SK-N-SH (cell line): ENCODE results near the gene WIPI1. TPM values are rescaled to one million over a fixed set of nuclear protein-coding genes. Genes with fewer than 3 reads are reported as not detected.

Source experiments
- CTCF ChIA-PET: fragments of 300-600, 350-600 bp; formaldehyde crosslinking; extraction: SDS; loops from one replicate; lab custom pipeline; 2021; lab: Yijun Ruan, JAX
- POLR2A ChIA-PET: fragments of 350-600 bp; sonication (Branson Sonifier 250); formaldehyde crosslinking; extraction: SDS; loops from one replicate; lab custom pipeline; 2020; ENCODE audit warnings: antibody characterized with exemption, inconsistent platforms; lab: Yijun Ruan, JAX
- DNase-seq: peaks from one replicate; pipeline ENCODE4 v3.0.0; 2012
- H2AFZ ChIP-seq: fragments of 200-600 bp; sonication (generic); 2 replicates; pipeline ENCODE4 v1.8.1; 2016; ENCODE audit warnings: antibody characterized with exemption, mild to moderate bottlenecking, low read depth
- H3F3A ChIP-seq: fragments of 200-600 bp; sonication (generic); replicated peaks from 2 replicates; pipeline ENCODE3; 2016; ENCODE audit warnings: antibody characterized with exemption, mild to moderate bottlenecking; ENCODE audit not compliant: insufficient read depth
- H3K27ac ChIP-seq, 2 experiments: fragments of 200-500 bp in 1 of 2; fragments of 200-600 bp in 1 of 2; sonication (Bioruptor generic) in 1 of 2; sonication (generic), shearing (Covaris generic) in 1 of 2; 2 replicates each; pipeline versions ENCODE4 v1.5.1 to v1.6.1; 2014 to 2016; ENCODE audit warnings: low read depth in 2 of 2, inconsistent platforms in 1 of 2, low read length in 1 of 2, mild to moderate bottlenecking in 1 of 2, mixed read lengths in 1 of 2
- H3K27me3 ChIP-seq: fragments of 200-600 bp; sonication (generic), shearing (Covaris generic); 2 replicates; pipeline ENCODE4 v1.6.1; 2016; ENCODE audit warnings: mixed run types; ENCODE audit not compliant: insufficient read depth
- H3K36me3 ChIP-seq, 2 experiments: fragments of 200-500 bp in 1 of 2; fragments of 200-600 bp in 1 of 2; sonication (Bioruptor generic) in 1 of 2; sonication (generic) in 1 of 2; replicated peaks in 1 of 2; 2 replicates each; pipeline versions ENCODE3 to v1.5.1; 2014 to 2016; ENCODE audit warnings: low read length in 1 of 2, mild to moderate bottlenecking in 1 of 2; ENCODE audit not compliant: insufficient read depth in 2 of 2, control insufficient read depth in 1 of 2
- H3K4me1 ChIP-seq, 2 experiments: fragments of 200-500 bp in 1 of 2; fragments of 200-600 bp in 1 of 2; sonication (Bioruptor generic) in 1 of 2; sonication (generic), shearing (Covaris generic) in 1 of 2; 2 replicates each; pipeline versions ENCODE4 v1.5.1 to v1.6.1; 2014 to 2016; ENCODE audit warnings: low read depth in 1 of 2, low read length in 1 of 2, mixed run types in 1 of 2; ENCODE audit not compliant: insufficient read depth in 2 of 2, control insufficient read depth in 1 of 2
- H3K4me2 ChIP-seq: fragments of 200-600 bp; sonication (generic), shearing (Covaris generic); 2 replicates; pipeline ENCODE4 v1.6.1; 2017; ENCODE audit warnings: mixed run types
- H3K4me3 ChIP-seq, 2 experiments: fragments of 200-500 bp in 1 of 2; fragments of 200-600 bp in 1 of 2; sonication (Bioruptor generic) in 1 of 2; sonication (generic), shearing (Covaris generic) in 1 of 2; 2 replicates each; pipeline versions ENCODE4 v1.5.1 to v1.8.1; 2014 to 2016; ENCODE audit warnings: low read depth in 2 of 2, inconsistent platforms in 1 of 2, low read length in 1 of 2, mild to moderate bottlenecking in 1 of 2, mixed read lengths in 1 of 2, moderate library complexity in 1 of 2
- H3K79me2 ChIP-seq: fragments of 200-600 bp; sonication (generic); 2 replicates; pipeline ENCODE4 v1.8.1; 2017; ENCODE audit warnings: mild to moderate bottlenecking; ENCODE audit not compliant: insufficient read depth
- H3K9ac ChIP-seq: fragments of 200-600 bp; sonication (generic); 2 replicates; pipeline ENCODE4 v1.6.1; 2017; ENCODE audit warnings: mixed run types
- H3K9me2 ChIP-seq: fragments of 200-600 bp; sonication (generic); 2 replicates; pipeline ENCODE4 v1.6.1; 2017; ENCODE audit warnings: mixed run types
- H3K9me3 ChIP-seq: fragments of 200-600 bp; sonication (generic); 2 replicates; pipeline ENCODE4 v1.6.1; 2017; ENCODE audit warnings: mixed run types, mild to moderate bottlenecking, moderate library complexity
- H4K20me1 ChIP-seq: fragments of 200-600 bp; sonication (generic); 2 replicates; pipeline ENCODE4 v1.6.1; 2017; ENCODE audit warnings: mild to moderate bottlenecking, mixed run types; ENCODE audit not compliant: insufficient read depth
- CHD2 ChIP-seq: fragments of 150-350 bp; IDR thresholded peaks from 2 replicates; pipeline ENCODE4 v1.6.1; 2018; ENCODE audit warnings: low read length; ENCODE audit not compliant: partially characterized antibody
- ELF1 ChIP-seq: IDR thresholded peaks from 2 replicates; pipeline ENCODE4 v1.4.0; 2012
- FOXJ3 ChIP-seq: sonication (generic); formaldehyde crosslinking; IDR thresholded peaks from 2 replicates; pipeline ENCODE4 v1.5.1; 2020; ENCODE audit warnings: mild to moderate bottlenecking, missing genetic modification reagents
- NRF1 ChIP-seq: IDR thresholded peaks from 2 replicates; pipeline ENCODE4 v1.6.1; 2012; ENCODE audit warnings: low read depth, mild to moderate bottlenecking, low read length
- RAD21 ChIP-seq: IDR thresholded peaks from 2 replicates; pipeline ENCODE4 v1.6.1; 2012; ENCODE audit warnings: mild to moderate bottlenecking, low read length
- RCOR1 ChIP-seq: fragments of 150-350 bp; IDR thresholded peaks from 2 replicates; pipeline ENCODE4 v1.6.1; 2017; ENCODE audit warnings: antibody characterized with exemption, low read length
- SMC3 ChIP-seq: IDR thresholded peaks from 2 replicates; pipeline ENCODE4 v1.6.1; 2012; ENCODE audit warnings: low read depth, low read length, improper control_type of control experiment
- ZBTB33 ChIP-seq: IDR thresholded peaks from 2 replicates; pipeline ENCODE4 v1.4.0; 2012; ENCODE audit warnings: low read depth, borderline replicate concordance
- WGBS: methylation state at CpG from one replicate; pipeline ENCODE4 v1.1.6; 2017; ENCODE audit warnings: low lambda C conversion rate; 5-methylcytosine and 5-hydroxymethylcytosine counted together
- polyA plus RNA-seq, 3 experiments: library from polyadenylated mRNA; depleted of rRNA; stranded (reverse); fragments of >200 nt; gene quantifications; 2 replicates each; pipeline ENCODE4 v1.2.3, GENCODE V29; 2012
- TF ChIP-seq, protein P1 (sequence below): fragments of 200-600 bp; sonication (generic); IDR thresholded peaks from 2 replicates; pipeline ENCODE4 v1.6.1; 2017; ENCODE audit warnings: antibody characterized with exemption, mild to moderate bottlenecking, moderate library complexity

Gene WIPI1
- polyA plus RNA-seq, 1 of the 3 experiments (the other 2 are of a cell fraction) = 52.7 TPM

GRCh38 chr17:68462381-68463210, 5.3 kb upstream of the WIPI1 start:
- H4K20me1 ChIP-seq = no peaks in the 10 kb centered on the region
- DNase-seq = peak; percentile 83
- TF ChIP-seq FOXJ3 (CRISPR knock-in tag) = no peak
- TF ChIP-seq NRF1 = 0 out of 2 replicates have a peak, but pooled peaks have one; percentile 10
- TF ChIP-seq ZBTB33 = no peak
- TF ChIP-seq SMC3 = peak; percentile 87
- TF ChIP-seq, protein P1, sequence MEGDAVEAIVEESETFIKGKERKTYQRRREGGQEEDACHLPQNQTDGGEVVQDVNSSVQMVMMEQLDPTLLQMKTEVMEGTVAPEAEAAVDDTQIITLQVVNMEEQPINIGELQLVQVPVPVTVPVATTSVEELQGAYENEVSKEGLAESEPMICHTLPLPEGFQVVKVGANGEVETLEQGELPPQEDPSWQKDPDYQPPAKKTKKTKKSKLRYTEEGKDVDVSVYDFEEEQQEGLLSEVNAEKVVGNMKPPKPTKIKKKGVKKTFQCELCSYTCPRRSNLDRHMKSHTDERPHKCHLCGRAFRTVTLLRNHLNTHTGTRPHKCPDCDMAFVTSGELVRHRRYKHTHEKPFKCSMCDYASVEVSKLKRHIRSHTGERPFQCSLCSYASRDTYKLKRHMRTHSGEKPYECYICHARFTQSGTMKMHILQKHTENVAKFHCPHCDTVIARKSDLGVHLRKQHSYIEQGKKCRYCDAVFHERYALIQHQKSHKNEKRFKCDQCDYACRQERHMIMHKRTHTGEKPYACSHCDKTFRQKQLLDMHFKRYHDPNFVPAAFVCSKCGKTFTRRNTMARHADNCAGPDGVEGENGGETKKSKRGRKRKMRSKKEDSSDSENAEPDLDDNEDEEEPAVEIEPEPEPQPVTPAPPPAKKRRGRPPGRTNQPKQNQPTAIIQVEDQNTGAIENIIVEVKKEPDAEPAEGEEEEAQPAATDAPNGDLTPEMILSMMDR = peak; percentile 87
- TF ChIP-seq RAD21 = peak; percentile 97
- no peak for TF ChIP-seq ELF1
- 38% methylated on average over 15 of the region's 15 CpGs for WGBS
- H2AFZ ChIP-seq = peak overlapping the region; percentile 14; the same call in 1 of the 2 replicates
- H3K36me3 ChIP-seq = no peaks in the 10 kb centered on the region
- H3F3A ChIP-seq = peaks cover 4% of the 10 kb centered on the region
- ChIA-PET CTCF (interaction anchor here (0.5 to 8.0 kb wide), 38 partner anchors 8 to 571 kb away, joined by 3 to 63 read pairs (median 3); partner anchors contain the start of gene AMZ2), POLR2A (no interaction called here)
- no peaks in the 10 kb centered on the region for H3K9me3 ChIP-seq
- peaks cover 0 to 18% of the 10 kb centered on the region in 2 experiments; a peak in 2 of 4 replicates for H3K4me1 ChIP-seq
- no peaks in the 10 kb centered on the region; the same call in 1 of the 2 replicates for H3K27me3 ChIP-seq
- H3K9me2 ChIP-seq = no peaks in the 10 kb centered on the region
- no peak overlapping the region for H3K27ac ChIP-seq
- H3K9ac ChIP-seq = no peak overlapping the region
- H3K4me2 ChIP-seq = 0 out of 2 replicates have a peak overlapping the region, but pooled peaks have one; percentile 26
- H3K4me3 ChIP-seq = no peak overlapping the region
- H3K79me2 ChIP-seq = no peaks in the 10 kb centered on the region

- TF ChIP-seq RCOR1 = peak; percentile 35; the same call in 1 of the 2 replicates
- TF ChIP-seq CHD2 = no peak
- Histone ChIP-seq H3K36me3 (no peaks in the 10 kb centered on the region), H3K9ac (no peak overlapping the region), H2AFZ (no peak overlapping the region; the same call in 1 of the 2 replicates), H3F3A (peaks cover 8% of the 10 kb centered on the region), H3K9me3 (no peaks in the 10 kb centered on the region), H3K4me2 (no peak overlapping the region), H4K20me1 (no peaks in the 10 kb centered on the region), H3K79me2 (no peaks in the 10 kb centered on the region), H3K27ac (no peak overlapping the region), H3K27me3 (no peaks in the 10 kb centered on the region), H3K4me3 (no peak overlapping the region), H3K9me2 (no peaks in the 10 kb centered on the region), H3K4me1 (peaks cover 0 to 18% of the 10 kb centered on the region in 2 experiments; a peak in 2 of 4 replicates)
- DNase-seq = no peak
- 22% methylated on average over 5 of the region's 5 CpGs for WGBS
- CTCF ChIA-PET = interaction anchor here (0.7 to 6.0 kb wide), 15 partner anchors 10 to 305 kb away, joined by 3 to 63 read pairs (median 6); no protein-coding TSS in a partner anchor
- POLR2A ChIA-PET = no interaction called here
These were observed 4.3 kb upstream of the WIPI1 start for GRCh38 chr17:68461589-68461988.
